ENCODE data around the gene PAX2.
A peak's percentile ranks its signal among the peaks of the same experiment; 100 is the strongest.

PAX2 gene

GRCh38 chr10:100867261-100867963 is 122.0 kb downstream of the PAX2 start:
- no peak for TF ChIP-seq CTCF (conservative IDR thresholded peaks at IDR 0.05)
- no peak overlapping the region for H3K27ac ChIP-seq

- no peak for TF ChIP-seq CTCF (conservative IDR thresholded peaks at IDR 0.05)
- no peak overlapping the region for H3K27ac ChIP-seq
These were observed 123.0 kb downstream of the PAX2 start for GRCh38 chr10:100868382-100868781.

GRCh38 chr10:100869399-100869798 is 124.0 kb downstream of the PAX2 start:
- no peak for TF ChIP-seq CTCF (conservative IDR thresholded peaks at IDR 0.05)
- no peak overlapping the region for H3K27ac ChIP-seq

- TF ChIP-seq CTCF (conservative IDR thresholded peaks at IDR 0.05), result peak; percentile 75
- no peak overlapping the region for H3K27ac ChIP-seq
These were observed 126.8 kb downstream of the PAX2 start for GRCh38 chr10:100872034-100872791.

- no peak overlapping the region for H3K27ac ChIP-seq
- TF ChIP-seq CTCF (conservative IDR thresholded peaks at IDR 0.05), result no peak
These were observed 127.9 kb downstream of the PAX2 start for GRCh38 chr10:100873146-100873826.

GRCh38 chr10:100873827-100874326 is 128.5 kb downstream of the PAX2 start:
- TF ChIP-seq CTCF (conservative IDR thresholded peaks at IDR 0.05), result no peak
- no peak overlapping the region for H3K27ac ChIP-seq

All from VCaP (cell line).